Stimulated activated CD4-positive, alpha-beta T cell treated with anti-CD3 and anti-CD28 coated beads, Interleukin-12 subunit alpha, Interleukin-12 subunit beta, amount 100 ng/mL, for 24 hours (primary cell): ENCODE measurements around the gene LCN15.
"Not testable (repeated sequence)": the region's sequence is repeated elsewhere in the genome, so short reads cannot be mapped to it uniquely, and the experiment has no call there.

Source experiments
- DNase-seq, 2 experiments: peaks; one replicate each; pipeline ENCODE4 v3.0.0-alpha.2; 2020; ENCODE audit warnings: low read depth in 2 of 2

Gene LCN15

DNA sequence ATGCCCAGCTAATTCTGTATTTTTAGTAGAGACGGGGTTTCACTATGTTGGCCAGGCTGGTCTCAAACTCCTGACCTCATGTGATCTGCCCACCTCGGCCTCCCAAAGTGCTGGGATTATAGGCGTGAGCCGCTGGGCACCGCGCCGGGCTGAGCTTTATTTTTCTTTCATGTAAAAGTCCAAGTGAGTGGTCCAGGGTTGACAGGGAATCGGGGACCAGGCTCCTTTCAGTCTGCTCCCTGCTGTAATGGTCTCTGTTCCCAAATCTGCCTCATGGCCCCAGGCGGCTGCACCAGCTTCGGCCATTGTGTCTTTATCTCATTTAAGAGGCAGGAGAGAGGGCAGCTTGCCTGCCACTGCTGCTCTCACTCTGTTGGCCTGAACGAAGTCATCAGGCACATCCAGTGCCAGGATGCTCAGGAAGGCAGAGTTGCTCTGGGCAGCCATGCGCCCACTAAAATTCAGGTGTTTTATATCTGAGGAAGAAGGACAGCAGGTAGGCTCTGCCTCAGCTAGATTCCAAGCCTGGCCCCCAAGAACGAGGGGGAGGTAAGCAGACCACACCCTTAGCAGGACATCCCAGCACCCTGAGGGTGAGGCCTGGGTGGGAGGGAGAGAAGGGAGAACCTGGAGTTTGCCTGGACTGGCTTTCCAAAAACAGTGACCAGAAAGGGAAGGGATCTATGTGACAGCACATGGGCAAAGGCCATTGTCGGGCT, 30.1 kb upstream of the LCN15 start:
- no peak for DNase-seq

DNA sequence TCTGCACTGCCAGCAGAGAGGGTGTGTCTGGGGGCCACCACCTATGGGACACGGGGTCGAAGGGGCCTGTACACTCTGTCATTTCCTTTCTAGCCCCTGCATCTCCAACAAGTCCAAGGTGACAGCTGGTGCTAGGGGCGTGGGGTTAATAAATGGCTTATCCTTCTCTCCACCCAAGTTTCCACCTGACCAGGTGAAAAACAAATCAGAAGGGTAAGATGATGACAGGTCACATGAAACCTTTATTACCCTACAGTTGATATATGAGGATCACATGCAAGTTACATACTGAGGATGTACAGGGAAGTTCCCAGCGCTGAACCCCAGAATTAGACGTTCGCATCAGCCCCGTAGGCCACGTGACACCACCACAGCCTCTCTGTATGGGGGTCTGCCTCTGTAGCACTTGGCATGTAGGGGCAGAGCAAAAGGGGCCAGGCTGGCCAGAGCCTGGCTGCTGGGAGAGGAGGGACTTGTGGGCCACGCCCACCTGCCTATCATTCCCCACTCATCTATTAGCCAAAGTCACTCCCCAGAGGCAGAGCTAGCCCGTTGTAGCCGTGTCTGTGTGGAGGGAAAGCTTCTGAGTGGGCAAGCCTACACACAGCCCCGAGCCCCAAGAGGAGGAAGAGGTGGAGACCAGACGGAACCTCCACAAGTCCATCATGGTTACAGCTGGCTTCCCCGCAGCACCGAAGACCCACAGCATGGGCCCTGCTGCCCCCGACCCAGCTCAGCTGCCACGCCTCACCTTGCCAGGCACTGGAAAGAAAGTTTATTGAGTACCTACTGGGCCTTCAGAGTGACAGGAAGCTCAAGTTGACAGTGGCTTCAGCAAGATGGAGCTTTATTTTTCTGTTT, 29.0 kb upstream of the LCN15 start:
- DNase-seq = no peak

DNA sequence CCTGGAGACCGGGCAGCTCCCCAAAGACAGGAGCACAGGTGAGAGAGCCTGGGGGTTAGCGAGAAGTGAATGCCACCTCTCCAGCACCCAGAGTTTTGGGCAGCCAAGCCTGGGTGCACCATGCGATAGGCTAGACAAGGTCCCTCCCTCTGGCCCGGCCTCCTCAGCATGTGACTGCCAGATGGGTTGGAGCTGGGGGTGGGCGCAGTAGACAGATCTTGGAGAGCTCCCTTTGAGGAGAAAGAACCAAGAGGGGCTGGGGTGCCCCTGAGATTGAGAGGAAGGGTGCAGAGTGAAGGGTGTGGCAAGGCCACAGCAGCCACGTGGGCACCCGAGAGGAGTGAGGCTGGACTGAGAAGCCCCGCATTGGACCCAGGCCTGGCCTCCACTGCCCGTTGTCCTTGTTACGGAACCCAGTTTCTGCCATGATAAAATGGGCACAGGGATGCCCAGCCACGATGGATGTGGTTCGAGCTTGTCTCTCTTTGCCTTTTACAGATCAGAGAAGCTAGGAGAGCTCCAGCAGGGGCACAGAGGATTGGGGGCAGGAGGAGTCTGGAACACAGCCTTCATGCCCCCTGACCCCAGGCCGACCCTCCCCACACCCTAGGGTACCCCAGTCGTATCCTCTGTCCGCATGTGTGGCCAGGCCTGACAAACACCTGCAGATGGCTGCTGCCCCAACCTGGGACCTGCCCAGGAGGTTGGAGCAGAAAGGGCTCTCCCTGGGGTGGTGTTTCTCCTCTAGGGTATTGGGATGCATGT, 28.2 kb upstream of the LCN15 start:
- DNase-seq = no peak

- peak; percentile 43 to 60 for DNase-seq
Measured at GRCh38 chr9:136791516-136792276, 27.4 kb upstream of the LCN15 start.

DNA sequence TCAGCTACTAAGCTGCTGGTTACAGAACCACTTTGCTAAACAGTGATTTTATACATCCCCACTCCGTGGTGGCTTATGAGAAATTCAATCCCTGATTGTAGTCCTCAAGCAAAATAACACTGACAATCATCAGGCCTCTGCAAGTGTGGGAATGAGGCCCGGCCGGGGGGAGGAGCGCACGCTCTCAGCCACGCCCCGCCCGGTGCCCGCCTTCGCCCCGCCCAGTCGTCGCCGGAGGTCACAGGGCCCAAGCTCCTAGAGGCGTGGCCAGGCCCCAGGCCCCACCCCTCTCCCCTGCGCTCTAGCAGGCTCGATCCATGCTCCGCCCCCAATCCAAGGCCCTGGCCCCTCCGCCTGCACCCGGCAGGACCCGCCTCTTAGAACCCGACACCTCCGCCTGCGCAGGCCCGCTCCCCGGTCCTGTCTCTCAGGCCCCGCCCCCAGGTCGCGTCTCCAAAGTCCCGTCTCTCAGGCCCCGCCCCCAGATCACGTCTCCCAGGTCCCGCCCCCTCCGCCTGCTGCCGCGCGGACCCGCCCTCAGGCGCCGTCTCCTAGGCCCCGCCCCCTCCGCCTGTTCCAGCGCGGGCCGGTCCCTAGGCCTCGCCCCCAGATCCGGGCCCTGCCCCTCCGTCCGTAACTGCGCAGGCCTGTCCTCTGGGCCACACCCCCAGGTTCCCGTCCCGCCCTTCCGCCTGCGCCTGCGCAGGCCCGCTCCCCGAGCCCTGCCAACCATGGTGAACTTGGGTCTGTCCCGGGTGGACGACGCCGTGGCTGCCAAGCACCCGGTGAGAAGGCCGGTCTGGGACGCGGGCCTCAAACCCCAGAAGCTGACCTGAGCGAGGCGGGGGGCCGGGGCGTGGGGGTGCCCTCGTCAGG, 26.6 kb upstream of the LCN15 start, which contains the start of gene TMEM141:
Gene TMEM141 (plus strand): TSS at position 705 of the 876 bp plus-strand sequence. CDS start 27 bp downstream, at position 732.
- peak; percentile 99 to 100 for DNase-seq

DNA sequence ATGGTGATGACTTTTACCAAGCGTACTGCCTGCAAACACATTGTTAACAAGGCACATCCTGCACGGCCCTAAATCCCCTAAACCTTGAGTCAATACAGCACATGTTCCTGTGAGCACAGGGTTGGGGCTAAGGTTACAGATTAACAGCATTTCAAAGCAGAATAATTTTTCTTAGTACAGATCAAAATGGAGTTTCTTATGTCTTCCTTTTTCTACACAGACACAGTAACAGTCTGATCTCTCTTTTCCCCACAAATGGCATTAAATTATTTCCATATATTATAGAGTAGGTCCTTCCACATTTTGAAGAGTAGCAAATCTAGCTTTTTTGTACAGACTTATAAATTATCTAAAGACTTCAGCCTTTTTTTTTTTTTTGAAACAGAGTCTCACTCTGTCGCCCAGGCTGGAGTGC, 25.2 kb upstream of the LCN15 start:
- no peak for DNase-seq

GRCh38 chr9:136788644-136789522, 24.6 kb upstream of the LCN15 start:
- DNase-seq = not testable (repeated sequence)

DNA sequence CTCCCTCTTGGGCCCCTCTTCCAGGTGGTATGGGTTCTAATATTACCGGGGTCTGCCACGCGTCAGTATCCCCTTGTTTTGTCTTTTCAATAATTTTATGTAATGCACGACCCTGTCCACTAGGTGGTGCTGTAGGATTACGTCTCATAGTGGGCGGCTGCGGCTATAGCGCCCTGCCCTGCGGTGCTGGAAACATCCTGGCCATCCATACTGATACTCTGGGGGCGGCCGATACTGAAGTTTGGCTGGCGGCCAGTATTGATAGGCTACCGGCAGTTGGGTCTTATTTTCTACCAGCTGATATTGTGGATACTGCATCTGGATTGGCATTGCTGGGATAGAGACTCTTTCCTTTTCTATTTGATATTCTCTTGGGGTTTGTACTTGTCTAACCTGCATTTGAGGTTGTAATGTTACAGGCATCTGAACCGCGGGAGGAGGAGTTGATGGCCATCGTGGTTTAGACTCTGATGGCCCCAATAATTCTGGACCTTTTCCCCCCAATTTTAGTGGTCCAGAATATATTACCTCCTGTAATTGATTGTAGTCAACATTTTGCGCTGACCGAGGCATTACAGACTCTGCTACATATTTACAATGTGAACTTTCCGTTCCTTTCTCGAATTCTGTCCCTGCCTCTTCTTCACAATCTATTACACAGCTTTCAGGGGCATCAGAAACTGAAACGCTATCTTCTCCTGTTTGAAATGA, 23.5 kb upstream of the LCN15 start:
- DNase-seq = peak; percentile 43 to 62

DNA sequence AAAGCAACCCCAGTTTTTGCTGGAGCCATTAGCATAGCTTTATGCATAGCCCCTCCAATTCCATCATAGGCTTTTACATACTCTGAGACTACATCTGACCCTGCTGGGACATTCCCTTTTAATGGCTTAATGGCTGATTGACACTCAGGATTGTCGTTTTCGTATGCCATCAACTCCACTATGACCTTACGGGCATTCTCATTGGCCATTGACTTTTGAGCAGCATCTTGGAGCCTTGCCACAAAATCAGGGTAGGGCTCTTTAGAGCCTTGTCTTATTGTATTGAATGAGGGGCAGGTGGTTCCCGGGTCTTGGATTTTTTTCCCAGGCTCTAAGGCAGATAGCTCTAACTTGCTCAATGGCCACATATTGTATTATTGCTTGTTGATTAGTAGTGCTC, 22.7 kb upstream of the LCN15 start:
- DNase-seq = not testable (repeated sequence)

DNA sequence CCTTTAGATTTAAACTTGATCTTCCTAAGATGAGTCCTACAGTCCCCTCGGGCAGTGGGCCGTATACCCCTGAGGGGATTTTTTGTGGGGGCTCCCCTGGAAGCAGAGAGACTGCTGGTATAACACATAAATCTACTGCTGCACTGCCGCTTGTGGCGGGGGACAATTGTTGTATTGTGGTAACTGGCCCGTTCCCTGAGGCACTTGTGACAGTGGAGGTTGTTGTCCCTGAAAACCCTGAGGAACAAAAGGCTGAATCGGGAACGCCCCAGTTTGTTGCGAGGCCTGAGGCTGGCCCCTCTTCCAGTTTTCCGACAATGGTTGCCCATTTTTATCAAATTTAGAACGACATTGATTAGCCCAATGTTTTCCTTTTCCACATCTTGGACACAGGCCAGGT, 22.1 kb upstream of the LCN15 start:
- no peak for DNase-seq

DNA sequence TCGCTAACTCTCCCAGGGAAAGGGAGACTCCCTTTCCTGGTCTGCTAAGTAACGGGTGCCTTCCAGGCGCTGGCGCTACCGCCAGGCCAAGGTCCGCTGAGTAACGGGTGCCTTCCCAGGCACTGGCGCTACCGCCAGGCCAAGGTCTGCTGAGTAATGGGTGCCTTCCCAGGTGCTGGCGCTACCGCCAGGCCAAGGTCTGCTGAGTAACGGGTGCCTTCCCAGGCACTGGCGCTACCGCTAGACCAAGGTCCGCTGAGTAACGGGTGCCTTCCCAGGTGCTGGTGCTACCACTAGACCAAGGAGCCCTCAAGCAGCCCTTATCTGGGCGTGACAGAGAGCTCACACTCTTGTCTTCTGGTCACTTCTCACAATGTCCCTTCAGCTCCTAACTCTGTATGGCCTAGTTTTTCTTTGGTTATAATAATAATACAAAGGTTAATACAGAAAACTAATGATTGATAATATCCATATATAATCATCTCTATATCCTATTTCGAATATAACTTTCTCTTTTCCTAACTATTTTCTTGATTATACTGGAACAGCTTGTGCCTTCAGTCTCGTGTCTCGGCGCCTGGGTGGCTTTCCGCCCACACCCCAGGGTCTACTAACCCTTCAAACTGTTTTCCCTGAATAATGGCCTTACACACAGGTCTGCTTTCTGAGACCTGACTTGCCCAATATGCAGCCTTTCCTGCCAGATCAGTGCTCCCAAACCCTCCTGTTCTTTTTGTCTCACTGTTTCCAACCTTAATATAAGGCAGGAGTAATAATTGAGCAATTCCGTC, 21.4 kb upstream of the LCN15 start:
- not testable (repeated sequence) for DNase-seq

DNA sequence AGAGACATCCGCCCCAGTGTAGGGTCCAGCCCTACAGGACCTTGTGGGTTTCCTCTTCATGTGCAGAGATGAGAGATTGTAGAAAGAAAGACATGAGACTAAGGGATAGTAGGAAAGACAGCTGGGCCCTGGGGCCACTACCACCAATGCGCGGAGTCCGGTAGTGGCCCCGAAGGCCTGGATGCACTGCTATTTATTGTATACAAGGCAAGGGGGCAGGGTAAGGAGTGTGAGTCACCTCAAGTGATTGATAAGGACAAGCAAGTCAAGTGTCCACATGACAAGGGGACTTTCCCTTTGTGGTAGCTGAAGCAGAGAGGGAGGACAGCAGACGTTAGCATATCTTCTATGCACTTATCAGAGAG, 20.7 kb upstream of the LCN15 start:
- no peak for DNase-seq

DNA sequence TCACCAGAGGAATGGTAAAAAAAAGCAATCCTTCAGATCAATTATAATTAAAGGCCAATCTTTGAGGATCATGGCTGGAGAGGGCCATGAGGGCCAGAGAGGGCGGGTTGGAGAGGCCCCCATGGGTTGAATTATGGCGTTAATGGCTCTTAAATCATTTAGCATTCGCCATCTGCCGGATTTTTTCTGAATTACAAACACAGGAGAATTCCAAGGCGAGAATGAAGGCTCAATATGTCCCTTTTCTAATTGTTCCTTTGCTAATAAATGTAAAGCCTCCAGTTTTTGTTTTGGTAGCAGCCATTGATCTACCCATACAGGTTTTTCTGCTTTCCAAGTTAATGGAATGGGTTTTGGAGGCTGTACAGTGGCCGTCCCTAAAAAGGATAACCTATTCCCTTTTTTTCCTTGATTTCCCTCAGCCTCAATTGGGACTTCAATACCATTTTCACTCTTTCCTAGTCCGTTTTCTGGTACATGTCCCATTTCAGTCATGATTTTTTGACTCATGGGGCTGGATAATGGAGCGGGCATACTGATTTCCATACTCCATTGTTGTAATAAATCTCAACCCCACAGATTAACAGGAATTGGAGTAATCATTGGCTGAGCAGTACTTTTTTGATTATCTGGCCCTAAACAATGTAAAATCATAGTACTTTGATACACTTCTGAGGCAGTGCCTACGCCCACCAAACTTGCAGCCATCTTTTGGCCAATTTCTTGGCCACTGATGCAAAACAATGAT, 20.1 kb upstream of the LCN15 start:
- DNase-seq = no peak

DNA sequence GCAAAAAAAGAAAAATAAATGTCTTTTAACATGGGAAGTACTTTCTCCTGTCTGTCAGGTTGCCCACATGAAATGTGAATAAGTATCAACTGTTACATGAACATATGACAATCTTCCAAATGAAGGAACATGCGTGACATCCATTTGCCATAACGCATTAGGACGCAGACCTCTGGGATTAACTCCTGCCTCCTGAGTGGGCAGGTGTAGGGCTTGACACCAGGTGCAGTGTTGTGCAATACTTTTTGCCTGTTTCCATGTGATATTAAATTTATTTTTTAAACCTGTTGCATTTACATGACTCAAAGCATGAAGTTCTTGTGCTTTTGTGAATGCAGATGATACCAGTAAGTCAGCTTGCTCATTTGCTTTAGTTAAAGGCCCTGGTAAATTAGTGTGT, 18.1 kb upstream of the LCN15 start:
- DNase-seq = no peak

DNA sequence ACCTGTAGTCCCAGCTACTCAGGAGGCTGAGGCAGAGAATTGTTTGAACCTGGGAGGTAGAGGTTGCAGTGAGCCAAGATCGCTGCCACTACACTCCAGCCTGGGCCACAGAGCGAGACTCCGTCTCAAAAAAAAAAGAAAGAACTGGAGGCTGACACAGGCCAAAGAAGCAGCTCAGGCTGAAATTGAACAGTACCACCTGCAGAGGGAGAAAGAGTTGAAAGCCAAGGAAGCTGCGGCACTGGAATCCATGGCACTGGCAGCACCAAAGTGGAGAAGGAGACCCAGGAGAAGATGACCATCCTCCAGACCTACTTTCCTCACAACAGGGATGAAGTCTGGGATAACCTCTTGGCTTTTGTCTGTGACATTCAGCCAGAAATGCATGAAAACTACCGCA, 15.5 kb upstream of the LCN15 start:
- no peak for DNase-seq

GRCh38 chr9:136777359-136777758, 13.0 kb upstream of the LCN15 start:
- DNase-seq = no peak

DNA sequence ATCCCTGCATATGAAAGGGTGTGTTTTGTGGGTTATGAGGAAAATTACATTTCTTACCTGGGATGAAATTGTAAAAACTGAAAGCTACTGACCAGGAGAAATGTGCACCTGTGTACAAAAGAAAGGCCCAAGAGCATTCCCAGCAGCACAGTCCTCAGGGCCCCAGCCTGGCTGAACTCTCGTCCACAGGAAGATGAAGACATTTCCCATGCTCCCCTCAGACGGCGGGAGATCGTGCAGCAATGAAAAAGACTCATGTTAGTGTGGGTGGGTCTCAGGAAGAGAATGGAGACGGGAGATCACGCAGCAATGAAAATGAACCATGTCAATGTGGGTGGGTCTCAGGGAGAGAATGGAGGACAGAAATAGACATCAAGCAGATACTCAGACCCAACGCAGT, 12.6 kb upstream of the LCN15 start:
- no peak for DNase-seq
